Spinal cord (tissue), 10 donors: ENCODE data around the gene HEATR5B. TPM values are rescaled to one million over a fixed set of nuclear protein-coding genes. Genes with fewer than 3 reads are reported as not detected.
"Not testable (repeated sequence)": the region's sequence is repeated elsewhere in the genome, so short reads cannot be mapped to it uniquely, and the experiment has no call there.

Source experiments
- DNase-seq, 6 donors: peaks; one replicate each; pipeline versions ENCODE4 v3.0.0 to v3.0.0-alpha.2; 2013 to 2015; ENCODE audit warnings: low spot score in 6 of 6, low read depth in 4 of 6
- H3K27ac ChIP-seq: one replicate; pipeline ENCODE4 v1.5.1; 2013; ENCODE audit warnings: low read depth, low read length, control low read depth
- H3K27me3 ChIP-seq: one replicate; pipeline ENCODE4 v1.6.1; 2013; ENCODE audit warnings: low read length; ENCODE audit not compliant: control insufficient read depth, insufficient read depth
- H3K36me3 ChIP-seq: one replicate; pipeline ENCODE4 v1.6.1; 2013; ENCODE audit warnings: low read length; ENCODE audit not compliant: control insufficient read depth, insufficient read depth
- H3K4me1 ChIP-seq: one replicate; pipeline ENCODE4 v1.6.1; 2013; ENCODE audit warnings: low read length; ENCODE audit not compliant: control insufficient read depth, insufficient read depth
- H3K4me3 ChIP-seq: one replicate; pipeline ENCODE4 v1.5.1; 2013; ENCODE audit warnings: low read depth, low read length, control low read depth
- H3K9me3 ChIP-seq: one replicate; pipeline ENCODE4 v1.6.1; 2013; ENCODE audit warnings: low read length; ENCODE audit not compliant: control insufficient read depth, insufficient read depth
- WGBS: methylation state at CpG from one replicate; pipeline ENCODE4 v1.1.5; 2013; ENCODE audit warnings: missing lambda C conversion rate; ENCODE audit not compliant: insufficient coverage; 5-methylcytosine and 5-hydroxymethylcytosine counted together
- polyA plus RNA-seq, 2 donors: library from polyadenylated mRNA; unstranded; fragments of 120-200 nt; gene quantifications; one replicate each; pipeline ENCODE4 v1.2.1, GENCODE V29; 2013; ENCODE audit not compliant: insufficient read length in 2 of 2
- total RNA-seq, 2 donors: library from RNA; depleted of rRNA in 1 of 2; stranded (reverse); fragments of 120-200 nt in 1 of 2; fragments of >200 nt in 1 of 2; gene quantifications; one replicate each; pipeline versions ENCODE4 v1.2.3 to v1.2.4, GENCODE V29; 2013 to 2014
- donor health status: healthy.

Gene HEATR5B
- total and polyA plus RNA-seq, 4 donors: 25.2 to 58.6 (median 28.3) TPM

- Histone ChIP-seq H3K27me3 (no peaks in the 10 kb centered on the region), H3K27ac (no peak overlapping the region), H3K4me1 (no peaks in the 10 kb centered on the region), H3K9me3 (no peaks in the 10 kb centered on the region), H3K4me3 (no peak overlapping the region), H3K36me3 (no peaks in the 10 kb centered on the region)
- DNase-seq: no peak
- 90% methylated on average over 1 of the region's 6 CpGs for WGBS
Measured at GRCh38 chr2:36954977-36955607, 129.1 kb downstream of the HEATR5B start.

DNA sequence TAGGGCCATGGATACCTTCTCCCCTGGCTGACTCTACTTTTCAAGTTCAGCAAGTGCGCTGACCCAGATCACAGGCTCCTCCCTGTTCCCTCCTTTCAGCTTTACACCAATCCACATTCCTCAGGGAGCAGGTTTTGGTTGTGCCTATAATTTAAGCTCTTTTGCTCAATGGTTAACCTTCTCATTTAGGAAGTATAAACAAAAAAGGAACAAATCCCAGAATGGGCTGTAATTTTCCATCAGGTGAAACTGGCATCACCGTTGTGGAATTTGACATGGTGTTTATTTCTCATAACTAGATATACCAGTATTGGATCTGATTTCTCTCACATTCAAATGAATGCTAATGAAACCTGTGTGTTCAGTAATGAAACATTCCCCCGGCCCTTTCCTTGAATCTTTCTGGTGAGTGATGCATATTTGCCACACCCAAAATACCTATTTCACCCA, 131.4 kb downstream of the HEATR5B start:
- Histone ChIP-seq H3K36me3 (no peaks in the 10 kb centered on the region), H3K4me3 (no peak overlapping the region), H3K9me3 (no peaks in the 10 kb centered on the region), H3K27ac (no peak overlapping the region), H3K27me3 (no peaks in the 10 kb centered on the region), H3K4me1 (no peaks in the 10 kb centered on the region)
- no peak for DNase-seq
- 100% methylated on average over 1 of the region's 3 CpGs for WGBS

DNA sequence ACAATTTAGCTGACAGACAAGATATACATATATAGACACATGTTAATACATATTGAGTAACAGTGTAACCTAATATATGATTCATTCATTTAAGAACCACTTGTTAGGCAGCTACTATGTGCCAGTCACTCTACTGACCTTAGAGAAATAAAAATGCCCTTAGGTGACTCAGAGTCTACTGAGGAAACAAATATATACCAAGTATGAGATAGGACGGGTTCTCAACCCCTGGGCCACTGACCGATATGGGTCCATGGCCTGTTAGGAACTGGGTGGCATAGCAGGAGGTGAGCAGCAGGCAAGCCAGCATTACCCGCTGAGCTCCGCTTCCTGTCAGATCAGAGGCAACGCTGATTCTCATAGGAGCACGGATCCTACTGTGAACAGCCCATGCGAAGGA, 132.6 kb downstream of the HEATR5B start:
- no peaks in the 10 kb centered on the region for H3K27me3 ChIP-seq
- no peaks in the 10 kb centered on the region for H3K4me1 ChIP-seq
- DNase-seq: no peak
- no peaks in the 10 kb centered on the region for H3K9me3 ChIP-seq
- 100% methylated on average over 4 of the region's 7 CpGs for WGBS
- H3K27ac ChIP-seq: no peak overlapping the region
- H3K36me3 ChIP-seq: no peaks in the 10 kb centered on the region
- no peak overlapping the region for H3K4me3 ChIP-seq

DNA sequence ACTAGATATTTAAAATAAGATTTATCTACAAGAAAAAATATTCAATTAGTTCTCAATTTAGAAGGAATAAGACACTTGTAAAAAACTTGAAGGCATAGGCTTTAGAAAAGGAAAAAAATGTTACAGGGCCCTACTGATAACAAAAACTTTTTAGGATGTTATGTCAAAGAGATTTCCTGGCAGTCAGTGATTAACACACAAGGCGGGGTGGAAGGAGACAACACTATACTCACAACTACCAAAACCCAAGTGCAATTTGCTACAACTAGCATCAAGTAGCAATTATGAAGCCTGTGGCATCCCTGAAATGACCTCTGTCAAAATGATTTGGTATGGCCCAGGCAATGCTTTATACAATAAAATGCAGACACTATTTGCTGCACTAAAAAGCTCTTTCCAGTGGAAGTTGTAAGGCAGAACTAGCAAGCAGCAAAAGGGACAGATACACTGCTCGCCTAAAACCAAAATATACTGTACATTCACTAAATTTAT, 133.1 kb downstream of the HEATR5B start:
- no peak for DNase-seq
- Histone ChIP-seq H3K4me3 (no peak overlapping the region), H3K9me3 (no peaks in the 10 kb centered on the region), H3K27ac (no peak overlapping the region), H3K36me3 (no peaks in the 10 kb centered on the region), H3K4me1 (no peaks in the 10 kb centered on the region), H3K27me3 (no peaks in the 10 kb centered on the region)
- WGBS: 100% methylated on average over 1 of the region's 2 CpGs

- no peaks in the 10 kb centered on the region for H3K4me1 ChIP-seq
- WGBS: 25% methylated on average over 1 of the region's 1 CpG
- no peak for DNase-seq
Measured at GRCh38 chr2:36949845-36950244, 134.3 kb downstream of the HEATR5B start.

DNA sequence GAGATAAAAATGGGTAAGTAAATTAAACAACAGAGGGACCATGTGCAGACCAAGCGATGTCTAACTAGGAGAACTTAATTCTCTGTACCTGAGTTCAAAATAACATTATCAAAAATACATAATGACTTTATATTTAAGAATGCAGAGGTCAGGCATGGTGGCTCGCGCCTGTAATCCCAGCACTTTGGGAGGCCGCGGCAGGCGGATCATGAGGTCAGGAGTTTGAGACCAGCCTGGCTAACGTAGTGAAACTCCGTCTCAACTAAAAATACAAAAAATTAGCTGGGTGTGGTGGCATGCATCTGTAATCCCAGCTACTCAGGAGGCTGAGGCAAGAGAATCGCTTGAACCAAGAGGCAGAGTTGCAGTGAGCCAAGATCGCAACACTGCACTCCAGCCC, 138.9 kb downstream of the HEATR5B start:
- not testable (repeated sequence) for H3K36me3 ChIP-seq, H3K27me3 ChIP-seq, H3K9me3 ChIP-seq, H3K27ac ChIP-seq, H3K4me1 ChIP-seq, H3K4me3 ChIP-seq, DNase-seq
- 100% methylated on average over 4 of the region's 10 CpGs for WGBS

More at GRCh38 chr2:36949845-36950244, 134.3 kb downstream of the HEATR5B start:
- Histone ChIP-seq H3K27ac (no peak overlapping the region), H3K27me3 (no peaks in the 10 kb centered on the region), H3K4me3 (no peak overlapping the region), H3K9me3 (no peaks in the 10 kb centered on the region), H3K36me3 (no peaks in the 10 kb centered on the region)

- no peaks in the 10 kb centered on the region for H3K36me3 ChIP-seq
- H3K4me3 ChIP-seq: no peak overlapping the region
- no peak for DNase-seq
- no peaks in the 10 kb centered on the region for H3K4me1 ChIP-seq
- H3K9me3 ChIP-seq: no peaks in the 10 kb centered on the region
- H3K27me3 ChIP-seq: no peaks in the 10 kb centered on the region
- no CpG with 5 or more reads among the region's 4 CpGs for WGBS
- H3K27ac ChIP-seq: no peak overlapping the region
Measured at GRCh38 chr2:36941867-36942266, 142.3 kb downstream of the HEATR5B start.

- H3K27me3 ChIP-seq: not testable (repeated sequence)
Measured at GRCh38 chr2:36936526-36936925, 147.6 kb downstream of the HEATR5B start.

GRCh38 chr2:36931688-36932087, 152.5 kb downstream of the HEATR5B start:
- not testable (repeated sequence) for H3K27me3 ChIP-seq, H3K4me3 ChIP-seq, H3K36me3 ChIP-seq, DNase-seq, H3K27ac ChIP-seq, H3K4me1 ChIP-seq, H3K9me3 ChIP-seq
- 100% methylated on average over 2 of the region's 6 CpGs for WGBS

More at GRCh38 chr2:36936526-36936925, 147.6 kb downstream of the HEATR5B start:
- not testable (repeated sequence) for H3K4me3 ChIP-seq, H3K36me3 ChIP-seq, H3K27ac ChIP-seq, H3K9me3 ChIP-seq, DNase-seq, H3K4me1 ChIP-seq
